Trophoblast cell (in vitro differentiated cells and primary cell): Measurements from ENCODE around the gene SMOC2.
A peak's percentile ranks its signal among the peaks of the same experiment; 100 is the strongest.

ENCODE experiments used
- DNase-seq, 2 donors: peaks; one replicate each; pipeline ENCODE4 v3.0.0-alpha.2; 2016
- H2AFZ ChIP-seq: 2 replicates; pipeline ENCODE4 v1.6.1; 2013; ENCODE audit warnings: low read length, moderate library complexity, mild to moderate bottlenecking; ENCODE audit not compliant: insufficient read depth, poor library complexity
- H2AK5ac ChIP-seq: 2 replicates; pipeline ENCODE4 v1.6.1; 2013; ENCODE audit warnings: mild to moderate bottlenecking, low read length
- H2BK120ac ChIP-seq: 2 replicates; pipeline ENCODE4 v1.6.1; 2013; ENCODE audit warnings: low read length, mild to moderate bottlenecking, moderate library complexity; ENCODE audit not compliant: insufficient read depth, poor library complexity
- H2BK12ac ChIP-seq: 2 replicates; pipeline ENCODE4 v1.6.1; 2013; ENCODE audit warnings: mild to moderate bottlenecking, low read length, moderate library complexity
- H2BK5ac ChIP-seq: 2 replicates; pipeline ENCODE4 v1.6.1; 2013; ENCODE audit warnings: low read length, low read depth, moderate library complexity, mild to moderate bottlenecking; ENCODE audit not compliant: poor library complexity
- H3K14ac ChIP-seq: 2 replicates; pipeline ENCODE4 v1.6.1; 2013; ENCODE audit warnings: mild to moderate bottlenecking, low read length
- H3K18ac ChIP-seq: 2 replicates; pipeline ENCODE4 v1.6.1; 2013; ENCODE audit warnings: mild to moderate bottlenecking, low read length
- H3K23ac ChIP-seq: 2 replicates; pipeline ENCODE4 v1.6.1; 2013; ENCODE audit warnings: low read length
- H3K27ac ChIP-seq: 2 replicates; pipeline ENCODE4 v1.5.1; 2013; ENCODE audit warnings: low read depth, mild to moderate bottlenecking, inconsistent platforms, low read length, moderate library complexity
- H3K27me3 ChIP-seq: 2 replicates; pipeline ENCODE4 v1.6.1; 2013; ENCODE audit warnings: inconsistent platforms, mild to moderate bottlenecking, low read length, moderate library complexity; ENCODE audit not compliant: insufficient read depth
- H3K36me3 ChIP-seq, 2 experiments: 1 replicate in 1 of 2; 2 replicates in 1 of 2; pipeline ENCODE4 v1.6.1; 2013; ENCODE audit warnings: low read length in 2 of 2, mild to moderate bottlenecking in 2 of 2, moderate library complexity in 1 of 2; ENCODE audit not compliant: insufficient read depth in 2 of 2, control insufficient read depth in 1 of 2
- H3K4ac ChIP-seq: 2 replicates; pipeline ENCODE4 v1.6.1; 2013; ENCODE audit warnings: low read depth, mild to moderate bottlenecking, low read length, moderate library complexity
- H3K4me1 ChIP-seq, 2 experiments: 1 replicate in 1 of 2; 2 replicates in 1 of 2; pipeline ENCODE4 v1.6.1; 2013; ENCODE audit warnings: low read length in 2 of 2, mild to moderate bottlenecking in 2 of 2, moderate library complexity in 1 of 2; ENCODE audit not compliant: insufficient read depth in 2 of 2, control insufficient read depth in 1 of 2
- H3K4me2 ChIP-seq: 2 replicates; pipeline ENCODE4 v1.6.1; 2013; ENCODE audit warnings: inconsistent platforms, mild to moderate bottlenecking, low read length, moderate library complexity
- H3K4me3 ChIP-seq: 2 replicates; pipeline ENCODE4 v1.5.1; 2013; ENCODE audit warnings: mild to moderate bottlenecking, low read depth, low read length, inconsistent platforms
- H3K79me1 ChIP-seq: one replicate; pipeline ENCODE4 v1.6.1; 2013; ENCODE audit warnings: low read length
- H3K79me2 ChIP-seq: 2 replicates; pipeline ENCODE4 v1.6.1; 2013; ENCODE audit warnings: low read length, mild to moderate bottlenecking; ENCODE audit not compliant: control insufficient read depth, insufficient read depth, poor library complexity
- H3K9ac ChIP-seq: 2 replicates; pipeline ENCODE4 v1.6.1; 2013; ENCODE audit warnings: mild to moderate bottlenecking, low read length
- H3K9me3 ChIP-seq: 2 replicates; pipeline ENCODE4 v1.6.1; 2013; ENCODE audit warnings: low read depth, mild to moderate bottlenecking, control low read depth, inconsistent platforms, low read length; ENCODE audit not compliant: insufficient read depth
- H4K12ac ChIP-seq: 2 replicates; pipeline ENCODE4 v1.6.1; 2013; ENCODE audit warnings: low read depth, mild to moderate bottlenecking, low read length, moderate library complexity
- H4K8ac ChIP-seq: 2 replicates; pipeline ENCODE4 v1.6.1; 2013; ENCODE audit warnings: low read depth, mild to moderate bottlenecking, low read length, moderate library complexity
- H4K91ac ChIP-seq: one replicate; pipeline ENCODE4 v1.6.1; 2013; ENCODE audit warnings: low read depth, mild to moderate bottlenecking, low read length, moderate library complexity
- WGBS: extraction: QIAGEN DNeasy Blood & Tissue Kit; methylation state at CpG from one replicate; pipeline ENCODE4 v1.1.7; 2013; ENCODE audit warnings: missing lambda C conversion rate; ENCODE audit not compliant: insufficient read length, insufficient coverage; ENCODE audit errors: extremely low coverage; 5-methylcytosine and 5-hydroxymethylcytosine counted together

The SMOC2 gene

DNA sequence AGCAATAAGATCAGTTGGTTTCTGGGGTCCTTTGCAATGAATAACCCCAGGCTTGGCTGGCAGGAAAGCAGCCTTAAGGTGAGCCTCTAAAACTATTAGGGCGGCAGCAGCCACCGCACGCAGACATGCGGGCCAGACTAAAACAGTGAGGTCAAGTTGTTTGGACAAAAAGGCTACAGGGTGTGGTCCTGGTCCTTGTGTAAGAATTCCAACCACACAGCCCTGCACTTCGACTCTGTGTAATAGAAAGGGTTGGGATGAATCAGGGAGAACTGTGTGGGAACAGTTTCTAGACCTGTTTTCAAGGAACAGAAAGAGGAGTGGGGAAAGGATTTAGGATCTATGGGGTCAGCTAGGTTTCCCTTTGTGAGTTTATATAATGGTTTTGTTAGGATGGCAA is 237.6 kb downstream of the SMOC2 start:
- Histone ChIP-seq H2BK5ac (peak overlapping the region; percentile 99), H3K27me3 (no peaks in the 10 kb centered on the region), H2BK120ac (peak overlapping the region; percentile 99), H3K27ac (peak overlapping the region; percentile 100), H3K18ac (peak overlapping the region; percentile 86), H3K23ac (no peak overlapping the region), H3K36me3 (peaks cover 0 to 2% of the 10 kb centered on the region in 2 experiments), H4K91ac (peak overlapping the region; percentile 97), H3K79me1 (peaks cover 51% of the 10 kb centered on the region), H4K12ac (peak overlapping the region; percentile 40), H3K79me2 (peaks cover 13% of the 10 kb centered on the region), H3K4me3 (no peak overlapping the region), H3K4me1 (peaks cover 23 to 33% of the 10 kb centered on the region in 2 experiments), H3K4ac (peak overlapping the region; percentile 68), H3K9ac (no peak overlapping the region), H4K8ac (peak overlapping the region; percentile 81), H3K9me3 (no peaks in the 10 kb centered on the region), H2AFZ (no peak overlapping the region), H2BK12ac (peak overlapping the region; percentile 96), H2AK5ac (no peak overlapping the region), H3K4me2 (no peak overlapping the region), H3K14ac (peak overlapping the region; percentile 86)
- WGBS = no CpG with 5 or more reads among the region's 5 CpGs
- peak; percentile 77 to 82 for DNase-seq

DNA sequence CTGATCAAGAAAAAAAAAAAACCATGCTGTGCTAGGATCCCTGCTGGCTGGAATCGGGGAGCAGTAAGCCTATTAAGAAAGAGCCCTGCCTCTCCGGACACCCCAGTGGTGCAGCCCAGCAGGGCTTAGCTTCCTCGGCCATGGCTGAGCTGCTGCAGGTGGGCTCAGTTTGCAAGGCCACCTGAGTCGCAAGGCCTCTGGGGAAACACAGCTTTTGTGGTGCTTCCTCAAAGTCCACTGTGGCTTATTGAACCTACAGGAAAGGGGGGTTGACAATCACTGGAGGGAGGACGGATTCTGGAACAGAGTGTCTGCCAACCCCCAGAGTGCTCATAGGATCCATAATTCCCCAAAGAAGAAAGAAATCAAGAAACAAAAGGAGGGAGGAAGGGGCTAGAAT is 240.8 kb downstream of the SMOC2 start:
- Histone ChIP-seq H3K14ac (peak overlapping the region; percentile 50), H3K27ac (no peak overlapping the region), H3K36me3 (peaks cover 0 to 2% of the 10 kb centered on the region in 2 experiments), H2BK120ac (peak overlapping the region; percentile 48), H2BK5ac (peak overlapping the region; percentile 39), H3K9me3 (no peaks in the 10 kb centered on the region), H3K9ac (no peak overlapping the region), H2AFZ (no peak overlapping the region), H3K18ac (peak overlapping the region; percentile 25), H3K4me2 (no peak overlapping the region), H3K4me3 (no peak overlapping the region), H2BK12ac (peak overlapping the region; percentile 100), H3K27me3 (no peaks in the 10 kb centered on the region), H4K12ac (no peak overlapping the region), H4K91ac (peak overlapping the region; percentile 91), H2AK5ac (peak overlapping the region; percentile 70), H3K4ac (peak overlapping the region; percentile 19), H3K23ac (no peak overlapping the region), H3K4me1 (peaks cover 12 to 19% of the 10 kb centered on the region in 2 experiments), H3K79me2 (peaks cover 5% of the 10 kb centered on the region), H4K8ac (peak overlapping the region; percentile 69), H3K79me1 (peaks cover 42% of the 10 kb centered on the region)
- DNase-seq = no peak
- no CpG with 5 or more reads among the region's 5 CpGs for WGBS

DNA sequence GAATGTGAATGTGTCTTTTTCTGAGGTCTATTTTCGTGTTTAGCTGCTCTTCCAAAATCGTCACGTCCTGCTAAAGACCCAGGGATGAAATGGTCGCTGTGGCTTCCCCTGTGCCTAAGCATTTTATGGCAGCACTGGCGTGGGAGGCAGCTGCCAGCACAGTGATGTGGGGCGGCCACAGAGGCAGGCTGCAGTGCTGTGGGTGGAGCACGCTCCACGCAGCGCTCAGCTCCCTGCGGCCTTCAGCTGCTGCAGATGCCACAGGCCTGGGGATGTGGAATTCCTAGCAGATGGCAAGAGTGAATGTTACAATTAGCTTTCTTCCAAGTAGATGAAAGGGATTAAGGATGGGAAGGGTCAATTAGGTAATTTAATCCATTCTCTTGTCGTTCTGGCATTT is 242.6 kb downstream of the SMOC2 start:
- Histone ChIP-seq H3K27me3 (no peaks in the 10 kb centered on the region), H3K9me3 (no peaks in the 10 kb centered on the region), H3K9ac (no peak overlapping the region), H2BK5ac (peak overlapping the region; percentile 81), H4K8ac (peak overlapping the region; percentile 86), H3K27ac (no peak overlapping the region), H3K79me2 (peaks cover 2% of the 10 kb centered on the region), H3K4me1 (peaks cover 20 to 27% of the 10 kb centered on the region in 2 experiments), H2BK120ac (peak overlapping the region; percentile 92), H3K4me3 (no peak overlapping the region), H4K12ac (peak overlapping the region; percentile 65), H3K4me2 (no peak overlapping the region), H3K79me1 (peaks cover 35% of the 10 kb centered on the region), H3K14ac (peak overlapping the region; percentile 88), H3K23ac (no peak overlapping the region), H3K18ac (peak overlapping the region; percentile 83), H2AFZ (peak overlapping the region; percentile 59), H2AK5ac (peak overlapping the region; percentile 99), H2BK12ac (peak overlapping the region; percentile 99), H3K4ac (peak overlapping the region; percentile 72), H3K36me3 (peaks cover 0 to 2% of the 10 kb centered on the region in 2 experiments), H4K91ac (peak overlapping the region; percentile 92)
- WGBS = no CpG with 5 or more reads among the region's 11 CpGs
- no peak for DNase-seq

DNA sequence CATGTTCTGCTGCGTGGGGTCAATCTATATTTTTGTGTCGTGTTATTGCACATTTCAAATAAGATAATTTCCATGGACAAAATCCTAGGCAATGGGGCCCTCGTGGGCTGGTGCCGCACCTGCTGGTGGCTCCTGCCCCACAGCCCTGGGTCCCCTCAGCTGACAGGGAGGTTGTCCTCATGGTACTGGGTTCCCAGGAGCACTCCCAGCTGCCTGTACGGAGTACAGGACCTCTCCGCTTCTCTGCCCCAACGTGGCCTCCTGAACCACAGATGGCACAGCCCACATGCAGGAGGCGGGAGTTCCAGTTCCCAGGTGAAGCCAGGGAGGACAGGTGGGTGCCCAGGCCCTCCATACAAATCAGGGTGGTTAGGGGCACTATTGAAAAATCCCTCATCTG is 243.5 kb downstream of the SMOC2 start:
- DNase-seq = no peak
- Histone ChIP-seq H3K9ac (no peak overlapping the region), H3K4me2 (no peak overlapping the region), H4K91ac (peak overlapping the region; percentile 30), H3K14ac (peak overlapping the region; percentile 18), H4K12ac (no peak overlapping the region), H3K18ac (peak overlapping the region; percentile 0), H3K4me3 (no peak overlapping the region), H3K79me1 (peaks cover 32% of the 10 kb centered on the region), H2BK120ac (peak overlapping the region; percentile 16), H3K27ac (no peak overlapping the region), H3K23ac (no peak overlapping the region), H3K4ac (peak overlapping the region; percentile 2), H3K79me2 (peaks cover 2% of the 10 kb centered on the region), H3K36me3 (peaks cover 0 to 2% of the 10 kb centered on the region in 2 experiments), H2BK5ac (no peak overlapping the region), H2BK12ac (peak overlapping the region; percentile 23), H3K9me3 (no peaks in the 10 kb centered on the region), H3K4me1 (peaks cover 20 to 27% of the 10 kb centered on the region in 2 experiments), H2AK5ac (peak overlapping the region; percentile 25), H4K8ac (no peak overlapping the region), H3K27me3 (no peaks in the 10 kb centered on the region), H2AFZ (no peak overlapping the region)
- no CpG with 5 or more reads among the region's 8 CpGs for WGBS
